Measurements from ENCODE around the gene ASPG.

Gene ASPG

GRCh38 chr14:104134061-104134965 lies 48.8 kb downstream of the ASPG start:
- in situ Hi-C loops (cut with HindIII; ENCODE audit: low sequenced_read_pairs), result no loop called here

- in situ Hi-C loops (cut with HindIII; ENCODE audit: low sequenced_read_pairs), result no loop called here
Measured at GRCh38 chr14:104135121-104135903, 49.8 kb downstream of the ASPG start.

- in situ Hi-C loops (cut with HindIII; ENCODE audit: low sequenced_read_pairs), result no loop called here
Measured at GRCh38 chr14:104135904-104136471, 50.5 kb downstream of the ASPG start.

- in situ Hi-C loops (cut with HindIII; ENCODE audit: low sequenced_read_pairs), result no loop called here
Measured at GRCh38 chr14:104136472-104137296, 51.2 kb downstream of the ASPG start.

- in situ Hi-C loops (cut with HindIII; ENCODE audit: low sequenced_read_pairs), result no loop called here
Measured at GRCh38 chr14:104137297-104138097, 52.0 kb downstream of the ASPG start.

GRCh38 chr14:104138098-104138717 lies 52.7 kb downstream of the ASPG start, which contains the start of gene KIF26A:
Gene KIF26A (plus strand): TSS chr14:104138587. CDS start chr14:104138723, 136 bp downstream.
- in situ Hi-C loops (cut with HindIII; ENCODE audit: low sequenced_read_pairs), result no loop called here

- in situ Hi-C loops (cut with HindIII; ENCODE audit: low sequenced_read_pairs), result no loop called here
Measured at GRCh38 chr14:104138718-104139459, 53.4 kb downstream of the ASPG start.

GRCh38 chr14:104139460-104140212 lies 54.1 kb downstream of the ASPG start:
- in situ Hi-C loops (cut with HindIII; ENCODE audit: low sequenced_read_pairs), result loop anchor here (10.0 kb wide), 1 partner anchor 475 kb away; no protein-coding TSS in a partner anchor

GRCh38 chr14:104140213-104140462 lies 54.6 kb downstream of the ASPG start:
- in situ Hi-C loops (cut with HindIII; ENCODE audit: low sequenced_read_pairs), result loop anchor here (10.0 kb wide), 1 partner anchor 475 kb away; no protein-coding TSS in a partner anchor

- in situ Hi-C loops (cut with HindIII; ENCODE audit: low sequenced_read_pairs), result loop anchor here (10.0 kb wide), 1 partner anchor 474 kb away; no protein-coding TSS in a partner anchor
Measured at GRCh38 chr14:104140463-104141331, 55.2 kb downstream of the ASPG start.

GRCh38 chr14:104141621-104142091 lies 56.2 kb downstream of the ASPG start:
- in situ Hi-C loops (cut with HindIII; ENCODE audit: low sequenced_read_pairs), result loop anchor here (10.0 kb wide), 1 partner anchor 473 kb away; no protein-coding TSS in a partner anchor

- in situ Hi-C loops (cut with HindIII; ENCODE audit: low sequenced_read_pairs), result loop anchor here (10.0 kb wide), 1 partner anchor 472 kb away; no protein-coding TSS in a partner anchor
Measured at GRCh38 chr14:104142136-104142945, 56.8 kb downstream of the ASPG start.

- in situ Hi-C loops (cut with HindIII; ENCODE audit: low sequenced_read_pairs), result loop anchor here (10.0 kb wide), 1 partner anchor 472 kb away; no protein-coding TSS in a partner anchor
Measured at GRCh38 chr14:104142946-104143470, 57.5 kb downstream of the ASPG start.

- in situ Hi-C loops (cut with HindIII; ENCODE audit: low sequenced_read_pairs), result loop anchor here (10.0 kb wide), 1 partner anchor 471 kb away; no protein-coding TSS in a partner anchor
Measured at GRCh38 chr14:104143521-104144452, 58.3 kb downstream of the ASPG start.
